SK-N-SH (cell line): ENCODE data around the gene GPRIN3.

Experiments used
- ELF1 ChIP-seq: IDR thresholded peaks from 2 replicates; pipeline ENCODE4 v1.4.0; 2012
- EZH2phosphoT487 ChIP-seq: fragments of 200-600 bp; sonication (generic); IDR thresholded peaks from 2 replicates; pipeline ENCODE4 v1.6.1; 2017; ENCODE audit warnings: low read depth, mixed run types, mild to moderate bottlenecking, antibody characterized with exemption, moderate library complexity, borderline replicate concordance
- POLR2AphosphoS5 ChIP-seq: IDR thresholded peaks from 2 replicates; pipeline ENCODE4 v1.6.1; 2012; ENCODE audit warnings: low read depth, low read length
- SMC3 ChIP-seq: IDR thresholded peaks from 2 replicates; pipeline ENCODE4 v1.6.1; 2012; ENCODE audit warnings: low read depth, low read length, improper control_type of control experiment
- TF ChIP-seq, protein P1 (sequence below): fragments of 200-600 bp; sonication (generic); IDR thresholded peaks from 2 replicates; pipeline ENCODE4 v1.6.1; 2017; ENCODE audit warnings: antibody characterized with exemption, mild to moderate bottlenecking, moderate library complexity
- TF ChIP-seq, protein P2 (sequence below): IDR thresholded peaks from 2 replicates; pipeline ENCODE4 v1.4.0; 2012; ENCODE audit warnings: low read depth

DNA sequence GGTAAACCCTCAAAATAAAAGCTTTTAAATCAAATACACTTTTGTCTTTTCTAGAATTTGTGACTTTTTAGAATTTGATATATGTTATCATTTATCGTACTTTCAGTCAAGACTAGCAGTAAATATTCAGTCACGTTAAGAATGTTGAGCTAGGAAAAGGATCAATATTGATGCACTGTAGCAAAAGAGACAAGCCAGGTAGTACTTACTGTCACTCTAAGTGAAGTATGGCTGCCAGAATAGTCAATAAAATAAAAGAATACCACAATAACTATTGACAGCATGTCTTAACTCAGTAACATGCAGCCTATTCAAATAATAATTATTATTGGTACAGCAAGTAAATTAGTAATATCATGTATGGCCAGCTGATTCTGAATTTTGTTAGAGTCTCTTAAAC is 43.6 kb upstream of the GPRIN3 start:
- TF ChIP-seq, protein P1, sequence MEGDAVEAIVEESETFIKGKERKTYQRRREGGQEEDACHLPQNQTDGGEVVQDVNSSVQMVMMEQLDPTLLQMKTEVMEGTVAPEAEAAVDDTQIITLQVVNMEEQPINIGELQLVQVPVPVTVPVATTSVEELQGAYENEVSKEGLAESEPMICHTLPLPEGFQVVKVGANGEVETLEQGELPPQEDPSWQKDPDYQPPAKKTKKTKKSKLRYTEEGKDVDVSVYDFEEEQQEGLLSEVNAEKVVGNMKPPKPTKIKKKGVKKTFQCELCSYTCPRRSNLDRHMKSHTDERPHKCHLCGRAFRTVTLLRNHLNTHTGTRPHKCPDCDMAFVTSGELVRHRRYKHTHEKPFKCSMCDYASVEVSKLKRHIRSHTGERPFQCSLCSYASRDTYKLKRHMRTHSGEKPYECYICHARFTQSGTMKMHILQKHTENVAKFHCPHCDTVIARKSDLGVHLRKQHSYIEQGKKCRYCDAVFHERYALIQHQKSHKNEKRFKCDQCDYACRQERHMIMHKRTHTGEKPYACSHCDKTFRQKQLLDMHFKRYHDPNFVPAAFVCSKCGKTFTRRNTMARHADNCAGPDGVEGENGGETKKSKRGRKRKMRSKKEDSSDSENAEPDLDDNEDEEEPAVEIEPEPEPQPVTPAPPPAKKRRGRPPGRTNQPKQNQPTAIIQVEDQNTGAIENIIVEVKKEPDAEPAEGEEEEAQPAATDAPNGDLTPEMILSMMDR, result no peak
- TF ChIP-seq POLR2AphosphoS5, result no peak
- TF ChIP-seq ELF1, result no peak
- TF ChIP-seq SMC3, result no peak
- TF ChIP-seq EZH2phosphoT487, result no peak
- TF ChIP-seq, protein P2, sequence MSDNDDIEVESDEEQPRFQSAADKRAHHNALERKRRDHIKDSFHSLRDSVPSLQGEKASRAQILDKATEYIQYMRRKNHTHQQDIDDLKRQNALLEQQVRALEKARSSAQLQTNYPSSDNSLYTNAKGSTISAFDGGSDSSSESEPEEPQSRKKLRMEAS, result no peak
